ENCODE results near the gene C4B. TPM values are rescaled to one million over a fixed set of nuclear protein-coding genes. Genes with fewer than 3 reads are reported as not detected.
"Not testable (repeated sequence)": the region's sequence is repeated elsewhere in the genome, so short reads cannot be mapped to it uniquely, and the experiment has no call there.

C4B gene
- total RNA-seq, 1 experiment from 2014 or later = 7.7 TPM

- DNase-seq (ENCODE audit: unreplicated experiment) = no peak
- H3K4me1 Mint-ChIP-seq (ENCODE audit: insufficient read depth, unreplicated experiment) = peaks cover 10% of the 10 kb centered on the region
- no peaks in the 10 kb centered on the region for H3K9me3 Mint-ChIP-seq (ENCODE audit: unreplicated experiment)
- BruUV-seq (replicated peaks) = no TSS peak
- H3K27me3 Mint-ChIP-seq (ENCODE audit: insufficient read depth, unreplicated experiment) = no peaks in the 10 kb centered on the region
- no peak overlapping the region for H3K4me3 Mint-ChIP-seq (ENCODE audit: unreplicated experiment)
- H3K36me3 Mint-ChIP-seq (ENCODE audit: insufficient read depth, unreplicated experiment) = no peaks in the 10 kb centered on the region
- ChIA-PET POLR2A (no interaction called here), CTCF (interaction anchor here (0.6 to 1.4 kb wide), 2 partner anchors 14 to 20 kb away, joined by 3 to 5 read pairs; no protein-coding TSS in a partner anchor)
- H3K27ac Mint-ChIP-seq (ENCODE audit: low read depth, unreplicated experiment) = no peak overlapping the region
- no peak for TF ChIP-seq CTCF (IDR thresholded peaks at IDR 0.05; ENCODE audit: unreplicated experiment)
- intact Hi-C loops (cut with micrococcal nuclease) = no loop called here
Measured at GRCh38 chr6:32050562-32050961, 36.0 kb downstream of the C4B start.

GRCh38 chr6:32052626-32053025, 38.0 kb downstream of the C4B start:
- POLR2A ChIA-PET; intact Hi-C loops (cut with micrococcal nuclease); H3K36me3 Mint-ChIP-seq (ENCODE audit: insufficient read depth, unreplicated experiment); H3K27me3 Mint-ChIP-seq (ENCODE audit: insufficient read depth, unreplicated experiment); BruUV-seq (replicated peaks); H3K4me1 Mint-ChIP-seq (ENCODE audit: insufficient read depth, unreplicated experiment); H3K27ac Mint-ChIP-seq (ENCODE audit: low read depth, unreplicated experiment); H3K9me3 Mint-ChIP-seq (ENCODE audit: unreplicated experiment); DNase-seq (ENCODE audit: unreplicated experiment); CTCF ChIA-PET; H3K4me3 Mint-ChIP-seq (ENCODE audit: unreplicated experiment): not testable (repeated sequence)

DNA sequence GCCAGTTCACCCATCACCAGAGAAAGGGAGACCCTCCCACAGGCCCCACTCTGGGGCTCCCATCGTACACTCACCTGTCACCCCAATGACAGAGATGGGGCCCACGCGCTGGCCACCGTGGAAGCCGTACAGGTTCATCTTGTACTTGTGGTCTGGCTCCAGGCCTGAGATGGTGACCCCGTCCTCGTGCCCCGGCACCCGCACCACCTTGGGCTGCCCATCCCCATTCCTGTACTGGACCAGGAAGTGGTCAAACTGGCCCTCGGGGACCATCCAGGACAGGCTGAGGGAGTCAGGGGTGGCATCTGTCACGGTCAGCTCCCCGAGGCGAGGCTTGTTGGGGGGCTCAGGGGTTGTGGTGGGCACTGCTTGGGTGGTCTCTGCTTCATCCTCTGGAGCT, 38.7 kb downstream of the C4B start:
- CTCF ChIA-PET = interaction anchor here (0.6 kb wide), 1 partner anchor 391 kb away, joined by 4 read pairs; no protein-coding TSS in a partner anchor
- POLR2A ChIA-PET; H3K4me3 Mint-ChIP-seq (ENCODE audit: unreplicated experiment); H3K36me3 Mint-ChIP-seq (ENCODE audit: insufficient read depth, unreplicated experiment); H3K9me3 Mint-ChIP-seq (ENCODE audit: unreplicated experiment); DNase-seq (ENCODE audit: unreplicated experiment); H3K27me3 Mint-ChIP-seq (ENCODE audit: insufficient read depth, unreplicated experiment); H3K4me1 Mint-ChIP-seq (ENCODE audit: insufficient read depth, unreplicated experiment); BruUV-seq (replicated peaks); intact Hi-C loops (cut with micrococcal nuclease); H3K27ac Mint-ChIP-seq (ENCODE audit: low read depth, unreplicated experiment): not testable (repeated sequence)

GRCh38 chr6:32055756-32056155, 41.2 kb downstream of the C4B start:
- POLR2A ChIA-PET; H3K9me3 Mint-ChIP-seq (ENCODE audit: unreplicated experiment); BruUV-seq (replicated peaks); H3K27ac Mint-ChIP-seq (ENCODE audit: low read depth, unreplicated experiment); H3K4me1 Mint-ChIP-seq (ENCODE audit: insufficient read depth, unreplicated experiment); H3K27me3 Mint-ChIP-seq (ENCODE audit: insufficient read depth, unreplicated experiment); DNase-seq (ENCODE audit: unreplicated experiment); intact Hi-C loops (cut with micrococcal nuclease); H3K36me3 Mint-ChIP-seq (ENCODE audit: insufficient read depth, unreplicated experiment); H3K4me3 Mint-ChIP-seq (ENCODE audit: unreplicated experiment): not testable (repeated sequence)
- CTCF ChIA-PET = interaction anchor here (0.6 kb wide), 1 partner anchor 86 kb away, joined by 3 read pairs; no protein-coding TSS in a partner anchor

DNA sequence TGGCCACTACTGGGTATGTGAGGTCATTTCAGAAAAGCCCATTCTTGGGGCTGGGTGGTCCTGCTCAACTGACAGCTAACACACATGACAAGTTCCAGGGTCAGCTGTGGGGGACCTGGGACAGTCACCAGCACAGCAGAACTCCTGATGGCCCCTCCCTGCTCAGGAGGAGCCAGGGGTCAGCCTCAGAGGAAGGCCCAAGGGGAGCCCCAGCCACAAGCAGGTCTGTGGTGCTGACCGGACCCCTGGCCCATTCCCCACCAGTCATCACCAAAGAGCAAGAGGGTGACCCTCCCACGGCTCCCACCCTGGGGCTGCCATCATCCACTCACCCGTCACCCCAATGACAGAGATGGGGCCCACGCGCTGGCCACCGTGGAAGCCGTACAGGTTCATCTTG, 41.7 kb downstream of the C4B start:
- no peak for TF ChIP-seq CTCF (IDR thresholded peaks at IDR 0.05; ENCODE audit: unreplicated experiment)
- no peak overlapping the region for H3K27ac Mint-ChIP-seq (ENCODE audit: low read depth, unreplicated experiment)
- intact Hi-C loops (cut with micrococcal nuclease) = no loop called here
- no peak for DNase-seq (ENCODE audit: unreplicated experiment)
- no TSS peak for BruUV-seq (replicated peaks)
- H3K27me3 Mint-ChIP-seq (ENCODE audit: insufficient read depth, unreplicated experiment) = no peaks in the 10 kb centered on the region
- ChIA-PET POLR2A (no interaction called here), CTCF (no interaction called here)
- no peaks in the 10 kb centered on the region for H3K36me3 Mint-ChIP-seq (ENCODE audit: insufficient read depth, unreplicated experiment)
- no peaks in the 10 kb centered on the region for H3K4me1 Mint-ChIP-seq (ENCODE audit: insufficient read depth, unreplicated experiment)
- no peaks in the 10 kb centered on the region for H3K9me3 Mint-ChIP-seq (ENCODE audit: unreplicated experiment)
- no peak overlapping the region for H3K4me3 Mint-ChIP-seq (ENCODE audit: unreplicated experiment)

DNA sequence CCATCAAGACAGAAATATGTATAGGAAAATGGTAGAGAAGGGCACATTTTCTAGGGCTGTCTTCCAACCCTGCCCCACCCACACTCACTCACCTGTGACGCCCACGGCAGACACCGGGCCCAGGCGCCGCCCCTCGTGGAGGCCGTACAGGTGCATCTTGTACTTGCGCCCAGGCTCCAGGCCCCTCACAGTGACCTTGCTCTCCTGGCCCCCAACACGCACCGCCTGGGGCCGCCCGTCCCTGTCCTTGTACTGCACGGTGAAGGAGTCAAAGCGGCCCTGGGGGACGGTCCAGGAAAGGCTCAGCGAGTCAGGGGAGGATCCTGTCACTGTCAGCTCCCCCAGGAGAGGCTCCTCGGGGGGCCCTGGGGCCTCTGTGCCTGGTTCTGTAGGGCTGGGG, 43.4 kb downstream of the C4B start:
- no TSS peak for BruUV-seq (replicated peaks)
- Mint-ChIP-seq H3K36me3 (ENCODE audit: insufficient read depth, unreplicated experiment) (no peaks in the 10 kb centered on the region), H3K9me3 (ENCODE audit: unreplicated experiment) (no peaks in the 10 kb centered on the region), H3K4me1 (ENCODE audit: insufficient read depth, unreplicated experiment) (no peaks in the 10 kb centered on the region), H3K4me3 (ENCODE audit: unreplicated experiment) (no peak overlapping the region), H3K27ac (ENCODE audit: low read depth, unreplicated experiment) (no peak overlapping the region), H3K27me3 (ENCODE audit: insufficient read depth, unreplicated experiment) (no peaks in the 10 kb centered on the region)
- no peak for TF ChIP-seq CTCF (IDR thresholded peaks at IDR 0.05; ENCODE audit: unreplicated experiment)
- intact Hi-C loops (cut with micrococcal nuclease) = no loop called here
- no peak for DNase-seq (ENCODE audit: unreplicated experiment)
- CTCF ChIA-PET = interaction anchor here (1.8 kb wide), 1 partner anchor 10 kb away, joined by 6 read pairs; no protein-coding TSS in a partner anchor
- POLR2A ChIA-PET = no interaction called here
